ENCODE data around the gene CPLANE2.
"Not testable (repeated sequence)": the region's sequence is repeated elsewhere in the genome, so short reads cannot be mapped to it uniquely, and the experiment has no call there.

Gene CPLANE2

GRCh38 chr1:16218674-16219071, 18.3 kb downstream of the CPLANE2 start:
- Histone ChIP-seq H3K4me1 (ENCODE audit: control insufficient read depth in 1 of 2, insufficient read depth in 2 of 2, low read length in 2 of 2) (peaks cover 34 to 37% of the 10 kb centered on the region in 2 donors), H3K27ac (ENCODE audit: low read depth, low read length) (peak overlapping the region; percentile 73), H3K36me3 (ENCODE audit: control insufficient read depth in 1 of 2, insufficient read depth in 2 of 2, low read length in 2 of 2) (no peaks in the 10 kb centered on the region), H3K27me3 (ENCODE audit: control insufficient read depth in 1 of 2, insufficient read depth in 2 of 2, low read length in 2 of 2) (no peaks in the 10 kb centered on the region), H3K4me3 (ENCODE audit: low read depth in 1 of 2, low read length in 2 of 2) (no peak overlapping the region), H3K9ac (ENCODE audit: low read depth in 1 of 2, low read length in 2 of 2) (peak overlapping the region in 1 of 2 donors; percentile 6), H3K9me3 (ENCODE audit: control insufficient read depth in 1 of 2, low read length in 2 of 2) (no peaks in the 10 kb centered on the region)

- peak overlapping the region; percentile 65 to 69 for H3K4me3 ChIP-seq (ENCODE audit: low read depth in 1 of 2, low read length in 2 of 2)
- H3K27ac ChIP-seq (ENCODE audit: low read depth, low read length) = peak overlapping the region; percentile 73
- no peaks in the 10 kb centered on the region for H3K9me3 ChIP-seq (ENCODE audit: control insufficient read depth in 1 of 2, low read length in 2 of 2)
- no peaks in the 10 kb centered on the region for H3K27me3 ChIP-seq (ENCODE audit: control insufficient read depth in 1 of 2, insufficient read depth in 2 of 2, low read length in 2 of 2)
- H3K4me1 ChIP-seq (ENCODE audit: control insufficient read depth in 1 of 2, insufficient read depth in 2 of 2, low read length in 2 of 2) = peaks cover 34 to 37% of the 10 kb centered on the region in 2 donors
- no peaks in the 10 kb centered on the region for H3K36me3 ChIP-seq (ENCODE audit: control insufficient read depth in 1 of 2, insufficient read depth in 2 of 2, low read length in 2 of 2)
- H3K9ac ChIP-seq (ENCODE audit: low read depth in 1 of 2, low read length in 2 of 2) = peak overlapping the region; percentile 66
Measured at GRCh38 chr1:16218014-16218673, 18.8 kb downstream of the CPLANE2 start.

GRCh38 chr1:16217061-16217785, 19.8 kb downstream of the CPLANE2 start:
- H3K27ac ChIP-seq (ENCODE audit: low read depth, low read length) = peak overlapping the region; percentile 81
- peak overlapping the region; percentile 66 to 74 for H3K9ac ChIP-seq (ENCODE audit: low read depth in 1 of 2, low read length in 2 of 2)
- no peaks in the 10 kb centered on the region for H3K36me3 ChIP-seq (ENCODE audit: control insufficient read depth in 1 of 2, insufficient read depth in 2 of 2, low read length in 2 of 2)
- H3K4me3 ChIP-seq (ENCODE audit: low read depth in 1 of 2, low read length in 2 of 2) = peak overlapping the region; percentile 83
- no peaks in the 10 kb centered on the region for H3K27me3 ChIP-seq (ENCODE audit: control insufficient read depth in 1 of 2, insufficient read depth in 2 of 2, low read length in 2 of 2)
- no peaks in the 10 kb centered on the region for H3K9me3 ChIP-seq (ENCODE audit: control insufficient read depth in 1 of 2, low read length in 2 of 2)
- peaks cover 34 to 38% of the 10 kb centered on the region in 2 donors for H3K4me1 ChIP-seq (ENCODE audit: control insufficient read depth in 1 of 2, insufficient read depth in 2 of 2, low read length in 2 of 2)

GRCh38 chr1:16215882-16216753, 20.9 kb downstream of the CPLANE2 start:
- Histone ChIP-seq H3K27ac (ENCODE audit: low read depth, low read length) (no peak overlapping the region), H3K4me3 (ENCODE audit: low read depth in 1 of 2, low read length in 2 of 2) (peak overlapping the region; percentile 83), H3K9me3 (ENCODE audit: control insufficient read depth in 1 of 2, low read length in 2 of 2) (no peaks in the 10 kb centered on the region), H3K4me1 (ENCODE audit: control insufficient read depth in 1 of 2, insufficient read depth in 2 of 2, low read length in 2 of 2) (peaks cover 34 to 42% of the 10 kb centered on the region in 2 donors), H3K36me3 (ENCODE audit: control insufficient read depth in 1 of 2, insufficient read depth in 2 of 2, low read length in 2 of 2) (no peaks in the 10 kb centered on the region), H3K9ac (ENCODE audit: low read depth in 1 of 2, low read length in 2 of 2) (peak overlapping the region; percentile 61 to 74), H3K27me3 (ENCODE audit: control insufficient read depth in 1 of 2, insufficient read depth in 2 of 2, low read length in 2 of 2) (no peaks in the 10 kb centered on the region)

GRCh38 chr1:16215240-16215639, 21.7 kb downstream of the CPLANE2 start:
- not testable (repeated sequence) for H3K4me3 ChIP-seq (ENCODE audit: low read depth in 1 of 2, low read length in 2 of 2); H3K9ac ChIP-seq (ENCODE audit: low read depth in 1 of 2, low read length in 2 of 2); H3K27me3 ChIP-seq (ENCODE audit: control insufficient read depth in 1 of 2, insufficient read depth in 2 of 2, low read length in 2 of 2); H3K9me3 ChIP-seq (ENCODE audit: control insufficient read depth in 1 of 2, low read length in 2 of 2); H3K36me3 ChIP-seq (ENCODE audit: control insufficient read depth in 1 of 2, insufficient read depth in 2 of 2, low read length in 2 of 2); H3K27ac ChIP-seq (ENCODE audit: low read depth, low read length)
- peaks cover 33 to 40% of the 10 kb centered on the region in 2 donors for H3K4me1 ChIP-seq (ENCODE audit: control insufficient read depth in 1 of 2, insufficient read depth in 2 of 2, low read length in 2 of 2)

GRCh38 chr1:16213544-16213943, 23.4 kb downstream of the CPLANE2 start:
- not testable (repeated sequence) for H3K27ac ChIP-seq (ENCODE audit: low read depth, low read length); H3K36me3 ChIP-seq (ENCODE audit: control insufficient read depth in 1 of 2, insufficient read depth in 2 of 2, low read length in 2 of 2); H3K9ac ChIP-seq (ENCODE audit: low read depth in 1 of 2, low read length in 2 of 2); H3K27me3 ChIP-seq (ENCODE audit: control insufficient read depth in 1 of 2, insufficient read depth in 2 of 2, low read length in 2 of 2); H3K4me3 ChIP-seq (ENCODE audit: low read depth in 1 of 2, low read length in 2 of 2); H3K9me3 ChIP-seq (ENCODE audit: control insufficient read depth in 1 of 2, low read length in 2 of 2)
- H3K4me1 ChIP-seq (ENCODE audit: control insufficient read depth in 1 of 2, insufficient read depth in 2 of 2, low read length in 2 of 2) = peaks cover 25% of the 10 kb centered on the region in 2 donors

- Histone ChIP-seq H3K27me3 (ENCODE audit: control insufficient read depth in 1 of 2, insufficient read depth in 2 of 2, low read length in 2 of 2) (no peaks in the 10 kb centered on the region), H3K27ac (ENCODE audit: low read depth, low read length) (no peak overlapping the region), H3K36me3 (ENCODE audit: control insufficient read depth in 1 of 2, insufficient read depth in 2 of 2, low read length in 2 of 2) (no peaks in the 10 kb centered on the region), H3K9ac (ENCODE audit: low read depth in 1 of 2, low read length in 2 of 2) (no peak overlapping the region), H3K9me3 (ENCODE audit: control insufficient read depth in 1 of 2, low read length in 2 of 2) (no peaks in the 10 kb centered on the region), H3K4me1 (ENCODE audit: control insufficient read depth in 1 of 2, insufficient read depth in 2 of 2, low read length in 2 of 2) (peaks cover 19 to 20% of the 10 kb centered on the region in 2 donors), H3K4me3 (ENCODE audit: low read depth in 1 of 2, low read length in 2 of 2) (no peak overlapping the region)
Measured at GRCh38 chr1:16213013-16213412, 24.0 kb downstream of the CPLANE2 start.

- Histone ChIP-seq H3K36me3 (ENCODE audit: control insufficient read depth in 1 of 2, insufficient read depth in 2 of 2, low read length in 2 of 2) (no peaks in the 10 kb centered on the region), H3K27ac (ENCODE audit: low read depth, low read length) (no peak within 1 kb of the TSS), H3K9me3 (ENCODE audit: control insufficient read depth in 1 of 2, low read length in 2 of 2) (no peaks in the 10 kb centered on the region), H3K9ac (ENCODE audit: low read depth in 1 of 2, low read length in 2 of 2) (no peak within 1 kb of the TSS), H3K4me1 (ENCODE audit: control insufficient read depth in 1 of 2, insufficient read depth in 2 of 2, low read length in 2 of 2) (peaks cover 14 to 18% of the 10 kb centered on the region in 2 donors), H3K27me3 (ENCODE audit: control insufficient read depth in 1 of 2, insufficient read depth in 2 of 2, low read length in 2 of 2) (no peaks in the 10 kb centered on the region), H3K4me3 (ENCODE audit: low read depth in 1 of 2, low read length in 2 of 2) (peak within 1 kb of the TSS in 1 of 2 donors; percentile 36)
Measured at GRCh38 chr1:16212251-16212961, 24.6 kb downstream of the CPLANE2 start, which contains the start of gene ARHGEF19. Gene ARHGEF19 (minus strand): TSS chr1:16212652. CDS start chr1:16209054, 3,598 bp downstream.

- Histone ChIP-seq H3K36me3 (ENCODE audit: control insufficient read depth in 1 of 2, insufficient read depth in 2 of 2, low read length in 2 of 2) (no peaks in the 10 kb centered on the region), H3K27ac (ENCODE audit: low read depth, low read length) (no peak overlapping the region)
Measured at GRCh38 chr1:16211824-16212223, 25.2 kb downstream of the CPLANE2 start.

More at GRCh38 chr1:16211824-16212223, 25.2 kb downstream of the CPLANE2 start:
- H3K4me3 ChIP-seq (ENCODE audit: low read depth in 1 of 2, low read length in 2 of 2) = peak overlapping the region in 1 of 2 donors; percentile 36
- H3K27me3 ChIP-seq (ENCODE audit: control insufficient read depth in 1 of 2, insufficient read depth in 2 of 2, low read length in 2 of 2) = no peaks in the 10 kb centered on the region
- no peak overlapping the region for H3K9ac ChIP-seq (ENCODE audit: low read depth in 1 of 2, low read length in 2 of 2)
- no peaks in the 10 kb centered on the region for H3K9me3 ChIP-seq (ENCODE audit: control insufficient read depth in 1 of 2, low read length in 2 of 2)
- H3K4me1 ChIP-seq (ENCODE audit: control insufficient read depth in 1 of 2, insufficient read depth in 2 of 2, low read length in 2 of 2) = peaks cover 11 to 19% of the 10 kb centered on the region in 2 donors

All from duodenal mucosa (tissue), 2 donors.